H1 (cell line): ENCODE results near the gene DKK1. TPM values are rescaled to one million over a fixed set of nuclear protein-coding genes. Genes with fewer than 3 reads are reported as not detected.

ENCODE experiments used
- BCL11A ChIP-seq, 2 experiments: IDR thresholded peaks; one replicate each; pipeline ENCODE4 v1.6.1; 2011; ENCODE audit warnings: low read depth in 2 of 2, low read length in 2 of 2, mild to moderate bottlenecking in 2 of 2
- CEBPB ChIP-seq: IDR thresholded peaks from 2 replicates; pipeline ENCODE4 v1.6.1; 2012; ENCODE audit warnings: low read depth, low read length
- CHD1 ChIP-seq: IDR thresholded peaks from 2 replicates; pipeline ENCODE4 v1.6.1; 2012; ENCODE audit warnings: low read depth, low read length, improper control_type of control experiment
- CHD7 ChIP-seq: fragments of 300-600 bp; sonication (generic); IDR thresholded peaks from 2 replicates; pipeline ENCODE4 v1.7.1; 2012; ENCODE audit warnings: low read length, moderate library complexity, mild to moderate bottlenecking, inconsistent platforms; ENCODE audit not compliant: insufficient replicate concordance
- EGR1 ChIP-seq: IDR thresholded peaks from 2 replicates; pipeline ENCODE4 v1.6.1; 2011; ENCODE audit warnings: low read depth, low read length, borderline replicate concordance
- NRF1 ChIP-seq: IDR thresholded peaks from 2 replicates; pipeline ENCODE4 v1.6.1; 2011; ENCODE audit warnings: mild to moderate bottlenecking, low read depth, low read length, improper control_type of control experiment
- PHF8 ChIP-seq: fragments of 200-600 bp; sonication (generic); conservative IDR thresholded peaks from 2 replicates; pipeline ENCODE4 v1.7.1; 2012; ENCODE audit warnings: low read depth, mild to moderate bottlenecking, inconsistent platforms, low read length, moderate library complexity
- POU5F1 ChIP-seq: IDR thresholded peaks from 2 replicates; pipeline ENCODE4 v1.6.1; 2011; ENCODE audit warnings: low read depth, mild to moderate bottlenecking, low read length, moderate library complexity
- TEAD4 ChIP-seq: IDR thresholded peaks from 2 replicates; pipeline ENCODE4 v1.6.1; 2012; ENCODE audit warnings: low read depth, low read length, inconsistent platforms, mixed read lengths
- ZNF274 ChIP-seq: IDR thresholded peaks from 2 replicates; pipeline ENCODE4 v1.7.0; 2012; ENCODE audit warnings: low read length, borderline replicate concordance; ENCODE audit errors: extremely low read depth
- polyA plus RNA-seq, 7 experiments: library from polyadenylated mRNA; depleted of rRNA in 3 of 7; stranded (reverse) in 5 of 7; unstranded in 2 of 7; fragments of >200 nt in 5 of 7; fragments of 200-250 nt in 2 of 7; gene quantifications; 1 replicate in 5 of 7; 2 replicates in 1 of 7; 4 replicates in 1 of 7; pipeline versions ENCODE4 v1.2.1 to v1.2.3, GENCODE V29; 2011 to 2013; ENCODE audit warnings: missing spikeins in 2 of 7, mixed read lengths in 2 of 7
- total RNA-seq: library from RNA; stranded (reverse); fragmentation: NEBNext Ultra II Directional; extraction: Animal tissue kit (Norgen Biotek cat#: 25700); gene quantifications from 2 replicates; pipeline ENCODE4 v1.2.1, GENCODE V29; 2021

The DKK1 gene
- total and polyA plus RNA-seq, 2 of the 8 experiments (the other 6 are each of a cell fraction or from before 2014, with no cell fraction given), result 0.36 to 0.61 TPM

DNA sequence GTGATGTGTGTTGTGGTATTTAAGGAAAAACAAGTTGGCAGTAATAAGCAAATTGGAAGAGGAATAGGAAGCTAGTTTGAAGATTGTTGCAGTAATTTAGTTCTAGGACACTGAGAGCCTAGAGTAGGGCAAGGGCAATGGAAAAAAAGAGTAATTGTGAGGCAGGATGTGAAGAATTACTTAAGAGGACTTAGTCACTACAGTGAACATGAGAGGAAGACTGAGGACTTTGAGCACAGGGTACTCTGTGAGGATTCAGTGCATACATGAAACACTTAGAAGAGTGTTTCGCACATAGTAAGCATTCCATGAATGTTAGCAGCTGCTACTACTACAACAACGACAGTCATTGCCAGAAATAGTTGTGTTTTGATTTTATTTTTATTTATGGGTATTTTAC lies 30.9 kb upstream of the DKK1 start (continued):
- TF ChIP-seq CHD7 (no peak), PHF8 (no peak), TEAD4 (no peak), NRF1 (no peak), POU5F1 (no peak), ZNF274 (no peak), CEBPB (no peak), EGR1 (no peak), BCL11A (IDR thresholded peaks at IDR 0.05; ENCODE audit: low read depth in 2 of 2, low read length in 2 of 2) (no peak), CHD1 (no peak)
